HCT116 (cell line): ENCODE measurements around the gene SYNDIG1. TPM values are rescaled to one million over a fixed set of nuclear protein-coding genes. Genes with fewer than 3 reads are reported as not detected.

Source experiments
- ATAC-seq: fragments of 200-7000 bp; cut with Tn5 transposase; 2 replicates; pipeline ENCODE4 v1.9.1; 2020; ENCODE audit warnings: mild to moderate bottlenecking, moderate library complexity
- BruUV-seq: library from RNA; stranded (reverse); fragments of 400-500 nt; replicated peaks from 2 replicates; lab custom pipeline; 2021; lab: Mats Ljungman, UMichigan
- CTCF ChIA-PET: fragments of 300-600 bp; sonication (Branson Sonifier 250); formaldehyde crosslinking; loops from one replicate; lab custom pipeline; 2021; ENCODE audit warnings: antibody characterized with exemption; lab: Charles Lee
- POLR2A ChIA-PET: fragments of 300-600, 350-600 bp; sonication (Branson Sonifier 250); formaldehyde crosslinking; loops from one replicate; lab custom pipeline; 2021; ENCODE audit warnings: antibody characterized with exemption; lab: Charles Lee
- RAD21 ChIA-PET, 2 experiments: fragments of 300-600 bp; sonication (Branson Sonifier 250); formaldehyde crosslinking; loops; one replicate each; lab custom pipeline; 2023; ENCODE audit warnings: low total read pairs in 2 of 2; ENCODE audit not compliant: uncharacterized antibody in 2 of 2, unreplicated experiment in 2 of 2, low non-redundant PET in 1 of 2; lab: Charles Lee
- DNase-seq: peaks from one replicate; pipeline ENCODE4 v3.0.0-alpha.2; 2010; ENCODE audit warnings: low read depth, low spot score
- H2AFZ ChIP-seq: fragments of 200-600 bp; shearing (Covaris generic), sonication (generic); 2 replicates; pipeline ENCODE4 v1.6.1; 2017; ENCODE audit warnings: low read depth, mixed run types, mixed read lengths, antibody characterized with exemption, low read length; ENCODE audit not compliant: poor library complexity, severe bottlenecking
- H3K27ac ChIP-seq: 2 replicates; pipeline ENCODE4 v1.5.1; 2012; ENCODE audit warnings: low read depth, low read length
- H3K27me3 ChIP-seq: fragments of 200-600 bp; sonication (generic); 2 replicates; pipeline ENCODE4 v1.6.1; 2016; ENCODE audit warnings: mixed run types, low read length, mixed read lengths; ENCODE audit not compliant: insufficient read depth
- H3K36me3 ChIP-seq, 2 experiments: fragments of 200-500 bp in 1 of 2; fragments of 200-600 bp in 1 of 2; sonication (Bioruptor generic) in 1 of 2; sonication (generic) in 1 of 2; 2 replicates each; pipeline versions ENCODE4 v1.5.1 to v1.6.1; 2014 to 2016; ENCODE audit warnings: low read length in 2 of 2, inconsistent platforms in 1 of 2, mixed read lengths in 1 of 2, mixed run types in 1 of 2; ENCODE audit not compliant: insufficient read depth in 2 of 2, control insufficient read depth in 1 of 2
- H3K4me1 ChIP-seq, 2 experiments: fragments of 200-600 bp in 1 of 2; sonication (generic) in 1 of 2; 2 replicates each; pipeline versions ENCODE4 v1.5.1 to v1.6.1; 2012 to 2017; ENCODE audit warnings: low read length in 2 of 2, inconsistent platforms in 1 of 2, mild to moderate bottlenecking in 1 of 2, mixed read lengths in 1 of 2, mixed run types in 1 of 2, moderate library complexity in 1 of 2; ENCODE audit not compliant: insufficient read depth in 2 of 2, control insufficient read depth in 1 of 2
- H3K4me2 ChIP-seq: fragments of 200-600 bp; sonication (generic); 2 replicates; pipeline ENCODE4 v1.6.1; 2017; ENCODE audit warnings: mixed run types, low read length, mixed read lengths
- H3K4me3 ChIP-seq, 2 experiments: fragments of 200-600 bp in 1 of 2; sonication (generic) in 1 of 2; replicated peaks in 1 of 2; 2 replicates each; pipeline ENCODE4 v1.5.1; 2011 to 2016; ENCODE audit warnings: low read length in 2 of 2, control low read depth in 1 of 2, low read depth in 1 of 2, mild to moderate bottlenecking in 1 of 2, mixed read lengths in 1 of 2, mixed run types in 1 of 2
- H3K79me2 ChIP-seq: fragments of 200-600 bp; sonication (generic); 2 replicates; pipeline ENCODE4 v1.6.1; 2017; ENCODE audit warnings: mild to moderate bottlenecking, mixed run types, low read length, moderate library complexity, mixed read lengths; ENCODE audit not compliant: insufficient read depth
- H3K9ac ChIP-seq: fragments of 200-600 bp; sonication (generic); 2 replicates; pipeline ENCODE4 v1.6.1; 2016; ENCODE audit warnings: low read length, mixed read lengths
- H3K9me2 ChIP-seq: fragments of 200-600 bp; sonication (generic), shearing (Covaris generic); 2 replicates; pipeline ENCODE4 v1.6.1; 2017; ENCODE audit warnings: mixed run types, mild to moderate bottlenecking, moderate library complexity; ENCODE audit not compliant: insufficient read depth
- H3K9me3 ChIP-seq, 2 experiments: fragments of 200-500 bp in 1 of 2; fragments of 200-600 bp in 1 of 2; sonication (Bioruptor generic) in 1 of 2; sonication (generic) in 1 of 2; 2 replicates each; pipeline ENCODE4 v1.6.1; 2014 to 2017; ENCODE audit warnings: low read length in 2 of 2, mixed read lengths in 2 of 2, inconsistent platforms in 1 of 2, low read depth in 1 of 2, mild to moderate bottlenecking in 1 of 2, mixed run types in 1 of 2, moderate library complexity in 1 of 2; ENCODE audit not compliant: control insufficient read depth in 1 of 2, insufficient read depth in 1 of 2
- H4K20me1 ChIP-seq: fragments of 200-600 bp; sonication (generic), shearing (Covaris generic); 2 replicates; pipeline ENCODE4 v1.6.1; 2017; ENCODE audit warnings: mixed run types, mild to moderate bottlenecking, moderate library complexity; ENCODE audit not compliant: insufficient read depth
- CEBPB ChIP-seq: IDR thresholded peaks from 2 replicates; pipeline ENCODE4 v1.6.1; 2012; ENCODE audit warnings: low read depth
- CTCF ChIP-seq, 3 experiments: fragments of 200-600 bp in 1 of 3; sonication (generic) in 1 of 3; IDR thresholded peaks in 2 of 3; conservative IDR thresholded peaks in 1 of 3; 2 replicates each; pipeline ENCODE4 v1.5.1; 2012 to 2017; ENCODE audit warnings: low read depth in 2 of 3, low read length in 2 of 3, antibody characterized with exemption in 1 of 3, borderline replicate concordance in 1 of 3, control low read depth in 1 of 3, mild to moderate bottlenecking in 1 of 3, mixed read lengths in 1 of 3, mixed run types in 1 of 3, moderate library complexity in 1 of 3; ENCODE audit not compliant: insufficient read depth in 1 of 3
- EGR1 ChIP-seq: IDR thresholded peaks from 2 replicates; pipeline ENCODE4 v1.6.1; 2012; ENCODE audit warnings: low read depth
- EZH2 ChIP-seq: fragments of 200-600 bp; sonication (generic); IDR thresholded peaks from 2 replicates; pipeline ENCODE4 v1.6.1; 2017; ENCODE audit warnings: antibody characterized with exemption, mixed run types
- EZH2phosphoT487 ChIP-seq: fragments of 200-600 bp; IDR thresholded peaks from 2 replicates; pipeline ENCODE4 v1.6.1; 2018; ENCODE audit warnings: antibody characterized with exemption, borderline replicate concordance
- JUND ChIP-seq: IDR thresholded peaks from 2 replicates; pipeline ENCODE4 v1.6.1; 2012
- RAD21 ChIP-seq: IDR thresholded peaks from 2 replicates; pipeline ENCODE4 v1.6.1; 2012; ENCODE audit warnings: low read depth, mild to moderate bottlenecking
- REST ChIP-seq: IDR thresholded peaks from 2 replicates; pipeline ENCODE4 v1.6.1; 2012; ENCODE audit warnings: low read depth
- SIN3A ChIP-seq: IDR thresholded peaks from 2 replicates; pipeline ENCODE4 v1.6.1; 2012; ENCODE audit warnings: low read depth
- SP1 ChIP-seq: IDR thresholded peaks from 2 replicates; pipeline ENCODE4 v1.6.1; 2012; ENCODE audit warnings: low read depth
- SRF ChIP-seq: IDR thresholded peaks from 2 replicates; pipeline ENCODE4 v1.6.1; 2012; ENCODE audit warnings: low read depth
- TCF7L2 ChIP-seq: IDR thresholded peaks from 2 replicates; pipeline ENCODE4 v1.7.0; 2011; ENCODE audit warnings: borderline replicate concordance, inconsistent platforms; ENCODE audit not compliant: insufficient read depth, insufficient read length; ENCODE audit errors: extremely low read depth
- YY1 ChIP-seq: IDR thresholded peaks from 2 replicates; pipeline ENCODE4 v1.6.1; 2011; ENCODE audit warnings: low read length, low read depth, moderate library complexity, mild to moderate bottlenecking; ENCODE audit not compliant: insufficient replicate concordance; ENCODE audit errors: extremely low read depth
- ZFX ChIP-seq: fragments of 450-650 bp; IDR thresholded peaks from 2 replicates; pipeline ENCODE4 v1.6.1; 2017
- intact Hi-C: fragments of 100-400 bp; cut with micrococcal nuclease; formaldehyde crosslinking; loops from 2 replicates; pipeline ENCODE4 v1.10.0; 2022
- total RNA-seq: library from RNA; stranded (reverse); gene quantifications from one replicate; pipeline ENCODE4 v1.2.1, GENCODE V29; 2021; ENCODE audit not compliant: unreplicated experiment

SYNDIG1 gene
- total RNA-seq, 1 experiment from 2014 or later: not detected

GRCh38 chr20:24493661-24494459, 24.4 kb downstream of the SYNDIG1 start:
- Histone ChIP-seq H3K27me3 (0 out of 2 replicates have a peak, but pooled peaks cover 5% of the 10 kb centered on the region), H3K9me3 (no peaks in the 10 kb centered on the region), H3K9ac (no peak overlapping the region), H3K27ac (no peak overlapping the region), H3K4me2 (no peak overlapping the region), H3K79me2 (no peaks in the 10 kb centered on the region), H4K20me1 (no peaks in the 10 kb centered on the region), H3K4me3 (no peak overlapping the region), H2AFZ (no peak overlapping the region)
- ChIA-PET CTCF (no interaction called here), RAD21 (no interaction called here), POLR2A (no interaction called here)
- ATAC-seq (no peak), DNase-seq (no peak)
- no TSS peak for BruUV-seq
- intact Hi-C loops: no loop called here
- TF ChIP-seq CTCF (IDR thresholded peaks at IDR 0.05 in 2 of 3, conservative IDR thresholded peaks at IDR 0.05 in 1 of 3; ENCODE audit: borderline replicate concordance in 1 of 3, insufficient read depth in 1 of 3, low read depth in 2 of 3, low read length in 2 of 3) (no peak), SP1 (no peak), SIN3A (no peak), SRF (no peak), EGR1 (no peak), EZH2 (no peak), JUND (no peak), ZFX (no peak), YY1 (no peak), EZH2phosphoT487 (no peak), RAD21 (no peak), CEBPB (no peak), REST (no peak), TCF7L2 (no peak)
- TF ChIP-seq, all 23 proteins: peak for 0
- H3K36me3 ChIP-seq: no peaks in the 10 kb centered on the region
- H3K4me1 ChIP-seq: no peaks in the 10 kb centered on the region
- no peaks in the 10 kb centered on the region for H3K9me2 ChIP-seq
